ENCODE results near the gene SSTR4. TPM values are rescaled to one million over a fixed set of nuclear protein-coding genes. Genes with fewer than 3 reads are reported as not detected.

SSTR4 gene
- total and polyA plus RNA-seq, 4 donors, result not detected

GRCh38 chr20:23018941-23019340, 16.2 kb upstream of the SSTR4 start:
- H3K9ac ChIP-seq (ENCODE audit: low read depth in 1 of 2, low read length in 2 of 2), result no peak overlapping the region
- DNase-seq (ENCODE audit: low spot score), result no peak

GRCh38 chr20:23019403-23019802, 15.7 kb upstream of the SSTR4 start:
- TF ChIP-seq ZBTB33 (IDR thresholded peaks at IDR 0.05), result no peak
- TF ChIP-seq FOXA2 (IDR thresholded peaks at IDR 0.05), result no peak
- no peak for TF ChIP-seq NR2F2 (IDR thresholded peaks at IDR 0.05)
- no peak for TF ChIP-seq RXRA (IDR thresholded peaks at IDR 0.05)
- no peak for TF ChIP-seq HNF4G (IDR thresholded peaks at IDR 0.05)
- TF ChIP-seq FOXA1 (IDR thresholded peaks at IDR 0.05), result no peak
- TF ChIP-seq RAD21 (IDR thresholded peaks at IDR 0.05), result no peak
- TF ChIP-seq YY1 (IDR thresholded peaks at IDR 0.05), result no peak
- TF ChIP-seq, protein P1, sequence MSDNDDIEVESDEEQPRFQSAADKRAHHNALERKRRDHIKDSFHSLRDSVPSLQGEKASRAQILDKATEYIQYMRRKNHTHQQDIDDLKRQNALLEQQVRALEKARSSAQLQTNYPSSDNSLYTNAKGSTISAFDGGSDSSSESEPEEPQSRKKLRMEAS (IDR thresholded peaks at IDR 0.05), result no peak
- TF ChIP-seq EGR1 (IDR thresholded peaks at IDR 0.05; ENCODE audit: low read depth in 2 of 2), result no peak
- no peak for TF ChIP-seq SP1 (IDR thresholded peaks at IDR 0.05)
- H3K9me3 ChIP-seq (ENCODE audit: control insufficient read depth in 4 of 4, low read length in 3 of 4), result no peaks in the 10 kb centered on the region
- H3K9ac ChIP-seq (ENCODE audit: low read depth in 1 of 2, low read length in 2 of 2), result no peak overlapping the region
- no peaks in the 10 kb centered on the region for H3K27me3 ChIP-seq (ENCODE audit: control insufficient read depth in 4 of 4, insufficient read depth in 4 of 4, low read length in 3 of 4)
- no peak overlapping the region for H3K27ac ChIP-seq (ENCODE audit: low read depth in 1 of 2, low read length in 2 of 2)
- DNase-seq (ENCODE audit: low spot score), result no peak
- H3K36me3 ChIP-seq (ENCODE audit: control insufficient read depth in 4 of 4, insufficient read depth in 3 of 4, low read depth in 1 of 4, low read length in 3 of 4), result no peaks in the 10 kb centered on the region
- H3K4me3 ChIP-seq (ENCODE audit: low read depth in 1 of 3, low read length in 3 of 3), result no peak overlapping the region
- WGBS, result 70% methylated on average over 7 of the region's 7 CpGs
- H3K4me1 ChIP-seq (ENCODE audit: control insufficient read depth in 4 of 4, insufficient read depth in 4 of 4, low read length in 3 of 4), result no peaks in the 10 kb centered on the region

More at GRCh38 chr20:23018941-23019340, 16.2 kb upstream of the SSTR4 start:
- no peaks in the 10 kb centered on the region for H3K27me3 ChIP-seq (ENCODE audit: control insufficient read depth in 4 of 4, insufficient read depth in 4 of 4, low read length in 3 of 4)
- H3K4me3 ChIP-seq (ENCODE audit: low read depth in 1 of 3, low read length in 3 of 3), result no peak overlapping the region
- 87% methylated on average over 11 of the region's 11 CpGs for WGBS
- H3K9me3 ChIP-seq (ENCODE audit: control insufficient read depth in 4 of 4, low read length in 3 of 4), result no peaks in the 10 kb centered on the region
- no peak overlapping the region for H3K27ac ChIP-seq (ENCODE audit: low read depth in 1 of 2, low read length in 2 of 2)
- TF ChIP-seq HNF4A (conservative IDR thresholded peaks at IDR 0.05), result no peak
- TF ChIP-seq FOXA1 (IDR thresholded peaks at IDR 0.05), result no peak
- no peak for TF ChIP-seq FOXA2 (IDR thresholded peaks at IDR 0.05)
- TF ChIP-seq YY1 (IDR thresholded peaks at IDR 0.05), result no peak
- TF ChIP-seq ZBTB33 (IDR thresholded peaks at IDR 0.05), result no peak
- TF ChIP-seq, protein P1 (IDR thresholded peaks at IDR 0.05), result no peak
- TF ChIP-seq GABPA (IDR thresholded peaks at IDR 0.05 in 1 of 2, conservative IDR thresholded peaks at IDR 0.05 in 1 of 2), result no peak
- TF ChIP-seq RAD21 (IDR thresholded peaks at IDR 0.05), result no peak
- no peak for TF ChIP-seq NR2F2 (IDR thresholded peaks at IDR 0.05)
- TF ChIP-seq JUND (IDR thresholded peaks at IDR 0.05), result no peak
- H3K4me1 ChIP-seq (ENCODE audit: control insufficient read depth in 4 of 4, insufficient read depth in 4 of 4, low read length in 3 of 4), result no peaks in the 10 kb centered on the region
- H3K36me3 ChIP-seq (ENCODE audit: control insufficient read depth in 4 of 4, insufficient read depth in 3 of 4, low read depth in 1 of 4, low read length in 3 of 4), result no peaks in the 10 kb centered on the region

Data from liver (tissue), 9 donors.